Muscle layer of duodenum (tissue), 2 donors: ENCODE data around the gene WIZ.

ENCODE experiments used
- H3K27ac ChIP-seq: one replicate; pipeline ENCODE4 v1.7.0; 2013; ENCODE audit warnings: mild to moderate bottlenecking, low read length
- H3K27me3 ChIP-seq: one replicate; pipeline ENCODE4 v1.7.0; 2013; ENCODE audit warnings: low read depth, mild to moderate bottlenecking, control low read depth, low read length
- H3K36me3 ChIP-seq, 2 donors: one replicate each; pipeline ENCODE4 v1.7.0; 2013; ENCODE audit warnings: low read length in 2 of 2, control low read depth in 1 of 2, mild to moderate bottlenecking in 1 of 2; ENCODE audit not compliant: insufficient read depth in 2 of 2, control insufficient read depth in 1 of 2
- H3K4me1 ChIP-seq, 2 donors: one replicate each; pipeline ENCODE4 v1.7.0; 2013; ENCODE audit warnings: low read length in 2 of 2, mild to moderate bottlenecking in 2 of 2, control low read depth in 1 of 2, moderate library complexity in 1 of 2; ENCODE audit not compliant: insufficient read depth in 2 of 2, control insufficient read depth in 1 of 2
- H3K4me3 ChIP-seq, 2 donors: one replicate each; pipeline ENCODE4 v1.7.0; 2013; ENCODE audit warnings: low read length in 2 of 2, low read depth in 1 of 2, mild to moderate bottlenecking in 1 of 2
- H3K9me3 ChIP-seq, 2 donors: one replicate each; pipeline ENCODE4 v1.7.0; 2013; ENCODE audit warnings: low read length in 2 of 2, control low read depth in 1 of 2, mild to moderate bottlenecking in 1 of 2; ENCODE audit not compliant: control insufficient read depth in 1 of 2
- donor health status: healthy.

The WIZ gene

GRCh38 chr19:15448778-15449619 is 757 bp downstream of the WIZ start:
- no peak overlapping the region for H3K27ac ChIP-seq

GRCh38 chr19:15448044-15448777 is 1.5 kb downstream of the WIZ start:
- Histone ChIP-seq H3K27me3 (no peaks in the 10 kb centered on the region), H3K9me3 (no peaks in the 10 kb centered on the region), H3K4me1 (peaks cover 3 to 21% of the 10 kb centered on the region in 2 donors), H3K27ac (no peak overlapping the region), H3K36me3 (peaks cover 0 to 19% of the 10 kb centered on the region in 2 donors), H3K4me3 (no peak overlapping the region)

More at GRCh38 chr19:15448778-15449619, 757 bp downstream of the WIZ start:
- H3K9me3 ChIP-seq: no peaks in the 10 kb centered on the region
- peaks cover 3 to 25% of the 10 kb centered on the region in 2 donors for H3K4me1 ChIP-seq
- H3K27me3 ChIP-seq: no peaks in the 10 kb centered on the region
- H3K36me3 ChIP-seq: peaks cover 0 to 19% of the 10 kb centered on the region in 2 donors
- peak overlapping the region; percentile 48 to 72 for H3K4me3 ChIP-seq

DNA sequence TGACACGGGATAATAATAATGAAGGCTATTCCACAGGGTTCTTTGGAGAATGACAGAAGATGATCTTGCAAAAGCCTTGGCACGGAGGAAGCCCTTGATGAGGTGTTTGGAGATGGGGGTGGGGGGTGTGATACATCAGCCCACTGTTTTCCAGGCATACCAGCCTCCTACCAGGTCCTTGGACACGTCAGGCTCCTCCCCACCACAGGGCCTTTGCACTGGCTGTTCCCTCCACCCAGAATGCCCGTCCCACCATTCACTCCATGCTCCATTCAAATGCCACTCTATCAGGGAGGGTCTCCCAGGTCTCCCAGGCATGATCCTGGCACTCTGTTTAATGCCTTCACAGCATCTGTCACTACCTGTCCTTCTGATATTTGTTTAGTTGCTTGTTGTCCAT is 2.7 kb downstream of the WIZ start:
- Histone ChIP-seq H3K9me3 (no peaks in the 10 kb centered on the region), H3K27me3 (no peaks in the 10 kb centered on the region), H3K36me3 (peaks cover 0 to 19% of the 10 kb centered on the region in 2 donors), H3K4me1 (peaks cover 3 to 14% of the 10 kb centered on the region in 2 donors), H3K4me3 (no peak overlapping the region), H3K27ac (no peak overlapping the region)

DNA sequence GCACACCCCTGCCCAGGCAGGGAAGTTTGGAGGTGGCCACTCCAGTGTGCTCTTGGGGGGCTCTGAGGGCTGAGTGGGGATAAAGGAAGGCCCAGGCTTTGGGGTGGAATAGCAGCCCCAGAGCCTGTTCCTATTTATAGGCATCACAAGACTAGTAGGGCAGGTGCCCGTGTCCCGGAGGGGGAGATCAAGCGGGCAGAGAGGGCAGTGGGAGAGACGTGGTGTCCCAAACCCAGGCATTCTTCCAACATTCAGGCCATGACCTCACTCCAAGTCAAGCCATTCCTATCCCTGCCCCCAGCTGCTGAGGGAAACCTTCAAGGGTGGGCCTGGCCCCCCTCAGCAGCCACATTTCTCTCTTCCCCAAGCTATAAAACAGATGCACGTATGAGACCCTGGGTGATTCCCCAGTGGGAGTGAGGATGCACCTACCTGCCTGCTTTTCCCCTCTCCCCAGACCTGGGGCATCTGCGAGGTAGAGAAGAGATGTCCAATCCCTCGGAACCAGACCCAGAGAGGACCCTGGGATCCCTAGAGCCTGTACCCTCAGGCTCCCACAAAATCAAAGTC is 3.9 kb downstream of the WIZ start:
- no peak overlapping the region for H3K4me3 ChIP-seq
- no peaks in the 10 kb centered on the region for H3K9me3 ChIP-seq
- no peak overlapping the region for H3K27ac ChIP-seq
- no peaks in the 10 kb centered on the region for H3K27me3 ChIP-seq
- H3K4me1 ChIP-seq: peaks cover 3 to 14% of the 10 kb centered on the region in 2 donors
- H3K36me3 ChIP-seq: peaks cover 0 to 19% of the 10 kb centered on the region in 2 donors

- Histone ChIP-seq H3K4me1 (peaks cover 3 to 14% of the 10 kb centered on the region in 2 donors), H3K4me3 (no peak overlapping the region), H3K27me3 (no peaks in the 10 kb centered on the region), H3K27ac (no peak overlapping the region), H3K9me3 (no peaks in the 10 kb centered on the region), H3K36me3 (peaks cover 0 to 19% of the 10 kb centered on the region in 2 donors)
Observed at GRCh38 chr19:15445227-15445605, 4.5 kb downstream of the WIZ start.

DNA sequence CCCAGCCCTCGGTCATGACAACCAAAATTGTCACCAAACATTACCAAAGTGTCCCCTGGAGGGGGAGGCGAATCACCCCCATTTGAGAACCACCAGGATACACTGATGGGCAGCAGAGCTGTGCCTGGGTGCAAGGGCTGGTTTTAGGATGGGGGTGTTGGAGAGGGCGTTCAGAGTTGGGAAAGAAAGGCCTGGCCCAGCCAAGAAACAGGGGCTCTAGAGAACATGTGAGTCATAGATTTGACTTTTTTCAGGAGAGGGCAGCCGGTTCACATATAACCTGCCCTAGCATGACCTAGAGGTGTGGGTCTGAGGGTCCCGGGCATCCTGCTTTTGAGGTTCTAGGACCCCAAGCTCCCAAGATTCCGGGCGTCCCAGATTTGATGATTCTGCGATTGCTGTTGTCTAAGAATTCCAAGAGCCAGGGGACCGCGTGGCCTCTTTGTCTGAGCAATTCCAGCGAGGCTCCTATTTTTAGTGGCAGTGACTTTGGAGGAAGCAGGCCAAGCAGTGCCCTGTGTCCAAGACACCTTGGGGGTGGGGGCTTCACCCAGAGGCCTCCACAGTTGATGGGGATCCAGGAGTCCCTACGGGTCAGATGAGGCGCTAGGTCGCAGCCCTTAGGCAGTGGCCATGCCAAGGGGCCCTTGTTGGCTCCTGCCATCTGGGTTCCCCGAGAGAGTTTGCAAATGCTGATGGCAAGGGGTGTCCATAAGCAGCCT is 5.1 kb downstream of the WIZ start:
- no peak overlapping the region for H3K27ac ChIP-seq
- H3K4me3 ChIP-seq: no peak overlapping the region
- H3K27me3 ChIP-seq: no peaks in the 10 kb centered on the region
- no peaks in the 10 kb centered on the region for H3K9me3 ChIP-seq
- H3K36me3 ChIP-seq: peaks cover 0 to 19% of the 10 kb centered on the region in 2 donors
- peaks cover 3 to 14% of the 10 kb centered on the region in 2 donors for H3K4me1 ChIP-seq

- Histone ChIP-seq H3K36me3 (peaks cover 0 to 19% of the 10 kb centered on the region in 2 donors), H3K27ac (no peak overlapping the region), H3K27me3 (no peaks in the 10 kb centered on the region), H3K9me3 (no peaks in the 10 kb centered on the region), H3K4me3 (no peak overlapping the region), H3K4me1 (peaks cover 2 to 10% of the 10 kb centered on the region in 2 donors)
Observed at GRCh38 chr19:15443838-15444237, 5.9 kb downstream of the WIZ start.

DNA sequence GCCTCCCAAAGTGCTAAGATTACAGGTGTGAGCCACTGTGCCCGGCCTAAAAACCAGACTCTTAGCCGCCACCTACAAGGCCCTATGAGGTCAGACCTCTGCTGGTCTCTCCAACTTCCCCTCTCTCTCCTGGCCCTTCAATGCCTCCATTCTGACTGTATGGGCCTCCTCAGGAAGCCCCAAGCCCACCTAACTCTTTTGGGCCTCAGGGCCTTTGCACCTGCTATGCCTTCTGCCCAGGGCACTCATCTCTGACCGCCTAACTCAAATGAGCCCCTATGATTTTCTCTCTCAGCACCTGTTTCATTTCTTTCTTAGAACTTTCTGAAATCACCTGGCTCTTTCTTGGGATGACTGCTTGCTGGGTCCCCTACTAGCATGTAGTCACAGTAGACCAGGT is 6.4 kb downstream of the WIZ start:
- H3K27me3 ChIP-seq: no peaks in the 10 kb centered on the region
- H3K4me1 ChIP-seq: peaks cover 0 to 4% of the 10 kb centered on the region in 2 donors
- no peak overlapping the region for H3K4me3 ChIP-seq
- no peaks in the 10 kb centered on the region for H3K9me3 ChIP-seq
- H3K27ac ChIP-seq: no peak overlapping the region
- H3K36me3 ChIP-seq: peaks cover 0 to 19% of the 10 kb centered on the region in 2 donors

- peaks cover 0 to 12% of the 10 kb centered on the region in 2 donors for H3K36me3 ChIP-seq
- H3K9me3 ChIP-seq: no peaks in the 10 kb centered on the region
- H3K27ac ChIP-seq: no peak overlapping the region
- no peaks in the 10 kb centered on the region for H3K27me3 ChIP-seq
- no peak overlapping the region for H3K4me3 ChIP-seq
- H3K4me1 ChIP-seq: peaks cover 0 to 7% of the 10 kb centered on the region in 2 donors
Observed at GRCh38 chr19:15442142-15442920, 7.4 kb downstream of the WIZ start.

DNA sequence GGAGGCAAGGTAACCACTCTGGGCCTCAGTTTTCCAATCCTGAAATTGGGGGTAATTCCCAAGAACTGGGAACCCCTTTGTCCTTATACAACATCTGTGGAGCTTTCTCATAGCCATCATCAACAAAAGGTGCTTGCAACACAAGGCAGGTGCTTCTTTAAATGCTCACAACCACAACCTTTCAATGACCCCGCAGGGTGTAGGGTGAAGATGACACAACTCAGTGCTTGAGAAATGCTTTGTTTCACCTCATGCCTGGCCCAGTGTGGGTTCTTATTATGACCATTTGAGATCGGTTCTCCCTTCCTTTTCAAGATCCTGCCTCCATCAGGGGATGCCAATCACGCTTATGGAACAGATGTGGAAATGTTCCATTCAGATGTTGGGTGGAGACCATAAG is 8.4 kb downstream of the WIZ start:
- Histone ChIP-seq H3K27me3 (no peaks in the 10 kb centered on the region), H3K36me3 (peaks cover 0 to 8% of the 10 kb centered on the region in 2 donors), H3K4me1 (peaks cover 0 to 16% of the 10 kb centered on the region in 2 donors), H3K9me3 (no peaks in the 10 kb centered on the region), H3K27ac (no peak overlapping the region), H3K4me3 (no peak overlapping the region)
